ENCODE data around the gene ST6GALNAC3.

Gene ST6GALNAC3

GRCh38 chr1:76256289-76257223 is 182.0 kb downstream of the ST6GALNAC3 start:
- DNase-seq, result no peak

GRCh38 chr1:76257823-76258222 is 183.3 kb downstream of the ST6GALNAC3 start:
- no peak for DNase-seq

GRCh38 chr1:76259270-76259669 is 184.7 kb downstream of the ST6GALNAC3 start:
- DNase-seq, result no peak

- DNase-seq, result no peak
These were observed 185.7 kb downstream of the ST6GALNAC3 start for GRCh38 chr1:76260279-76260678.

GRCh38 chr1:76262601-76263000 is 188.1 kb downstream of the ST6GALNAC3 start:
- no peak for DNase-seq

GRCh38 chr1:76264642-76265041 is 190.1 kb downstream of the ST6GALNAC3 start:
- DNase-seq, result no peak

GRCh38 chr1:76266762-76267161 is 192.2 kb downstream of the ST6GALNAC3 start:
- DNase-seq, result no peak

- DNase-seq, result no peak
These were observed 193.1 kb downstream of the ST6GALNAC3 start for GRCh38 chr1:76267631-76268030.

- peak; percentile 12 for DNase-seq
These were observed 193.8 kb downstream of the ST6GALNAC3 start for GRCh38 chr1:76268341-76268740.

- DNase-seq, result no peak
These were observed 194.6 kb downstream of the ST6GALNAC3 start for GRCh38 chr1:76269155-76269554.

GRCh38 chr1:76274302-76274701 is 199.8 kb downstream of the ST6GALNAC3 start:
- no peak for DNase-seq

GRCh38 chr1:76274718-76275117 is 200.2 kb downstream of the ST6GALNAC3 start:
- DNase-seq, result no peak

- no peak for DNase-seq
These were observed 204.2 kb downstream of the ST6GALNAC3 start for GRCh38 chr1:76278711-76279100.

GRCh38 chr1:76279101-76279748 is 204.7 kb downstream of the ST6GALNAC3 start:
- DNase-seq, result no peak

- DNase-seq, result no peak
These were observed 206.8 kb downstream of the ST6GALNAC3 start for GRCh38 chr1:76281306-76281705.

- no peak for DNase-seq
These were observed 210.3 kb downstream of the ST6GALNAC3 start for GRCh38 chr1:76284842-76285241.

GRCh38 chr1:76285578-76286135 is 211.1 kb downstream of the ST6GALNAC3 start:
- DNase-seq, result no peak

GRCh38 chr1:76287917-76288316 is 213.4 kb downstream of the ST6GALNAC3 start:
- no peak for DNase-seq

- DNase-seq, result no peak
These were observed 214.4 kb downstream of the ST6GALNAC3 start for GRCh38 chr1:76288758-76289483.

GRCh38 chr1:76289692-76290091 is 215.1 kb downstream of the ST6GALNAC3 start:
- no peak for DNase-seq

- no peak for DNase-seq
These were observed 215.7 kb downstream of the ST6GALNAC3 start for GRCh38 chr1:76290271-76290670.

GRCh38 chr1:76291191-76291590 is 216.6 kb downstream of the ST6GALNAC3 start:
- no peak for DNase-seq

- DNase-seq, result no peak
These were observed 217.2 kb downstream of the ST6GALNAC3 start for GRCh38 chr1:76291737-76292136.

Data from NCI-H526 treated with DMSO at 0.1 percent for 48 hours (cell line).